Motor neuron (in vitro differentiated cells): ENCODE results near the gene NR4A2. TPM values are rescaled to one million over a fixed set of nuclear protein-coding genes. Genes with fewer than 3 reads are reported as not detected.

Experiments used
- ATAC-seq, 8 experiments: fragments of 200-7000 bp; cut with Tn5 transposase; replicated peaks in 6 of 8; 2 replicates each; pipeline ENCODE4 v1.8.0; 2021; ENCODE audit warnings: mild to moderate bottlenecking in 8 of 8, moderate library complexity in 8 of 8
- H3K27ac ChIP-seq, 2 donors: fragments of 250-450 bp; sonication (Bioruptor Pico); 2 replicates each; pipeline ENCODE4 v1.9.0; 2021; ENCODE audit warnings: antibody characterized with exemption in 2 of 2, mild to moderate bottlenecking in 2 of 2, moderate library complexity in 1 of 2
- H3K4me1 ChIP-seq, 2 donors: fragments of 250-450 bp; sonication (Bioruptor Pico); replicated peaks in 1 of 2; 2 replicates each; pipeline ENCODE4 v1.6.1; 2021; ENCODE audit warnings: antibody characterized with exemption in 2 of 2, mild to moderate bottlenecking in 2 of 2, moderate library complexity in 1 of 2
- H3K4me3 ChIP-seq, 5 donors: fragments of 250-450 bp; sonication (Bioruptor Pico); 2 replicates each; pipeline ENCODE4 v1.9.0; 2021; ENCODE audit warnings: antibody characterized with exemption in 5 of 5, mild to moderate bottlenecking in 5 of 5, moderate library complexity in 4 of 5
- WGBS, 10 experiments: fragments of 450-650 bp; shearing (Covaris generic); methylation state at CpG; one replicate each; pipeline ENCODE4 v1.0.0; 2022; 5-methylcytosine and 5-hydroxymethylcytosine counted together
- in situ Hi-C, 9 experiments: fragments of 400-800 bp; cut with MboI; loops; one replicate each; pipeline ENCODE4 v1.15.0; 2021; ENCODE audit warnings: low sequenced_read_pairs in 9 of 9, low pct_unique_long_range_greater_than_20kb in 2 of 9; ENCODE audit not compliant: unreplicated experiment in 9 of 9
- total RNA-seq, 8 experiments: library from RNA; unstranded; fragments of 300-600 nt; gene quantifications; 2 replicates each; pipeline versions ENCODE4 v1.2.3 to v1.2.4, GENCODE V29; 2022

Gene NR4A2
- total RNA-seq, result 1 to 10 TPM in 3 of 8 experiments, under 1 TPM in 5; 0.09 to 4.3 (median 0.91) TPM

DNA sequence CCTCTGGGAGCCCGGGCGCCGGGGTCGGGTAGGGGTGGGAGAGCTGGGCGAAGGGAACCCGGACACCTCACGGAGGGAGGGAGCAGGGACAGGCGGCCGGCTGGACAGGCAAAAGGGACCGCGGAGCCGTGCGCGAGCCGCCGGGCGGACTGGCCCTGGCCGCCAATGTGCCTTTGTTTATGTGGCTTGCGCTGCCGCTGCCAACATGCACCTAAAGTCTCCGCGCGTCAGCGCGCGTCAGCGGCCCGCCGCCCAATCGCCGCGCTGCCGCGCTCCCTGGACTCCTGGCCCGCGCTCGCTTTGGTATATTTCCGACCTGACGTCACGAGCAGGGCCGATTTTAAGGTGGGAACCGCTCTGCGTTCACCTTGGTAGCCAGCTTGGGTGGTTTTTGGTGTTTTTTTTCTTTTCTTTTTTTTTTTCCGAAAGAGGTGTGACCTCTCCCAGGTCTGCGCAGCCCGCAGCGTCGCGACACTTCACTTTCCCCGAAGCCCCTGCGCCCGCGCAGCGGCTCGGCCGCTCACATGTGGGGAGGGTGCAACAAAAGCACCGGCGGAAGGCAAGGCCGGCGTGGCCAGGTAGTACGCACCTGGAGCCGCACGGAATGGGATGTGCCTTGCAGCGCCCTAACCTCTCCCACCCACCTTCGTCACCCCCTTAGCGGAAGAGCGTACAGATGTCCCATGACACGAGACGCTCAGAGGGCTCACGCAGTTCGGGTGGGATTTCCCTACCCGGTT lies at the start of gene NR4A2:
NR4A2 (minus strand) TSS at position 188 of the 740 bp plus-strand sequence. CDS start 2,535 bp downstream, outside the sequence.
- peak; percentile 58 to 78 (median 70) for ATAC-seq
- H3K27ac ChIP-seq, result no peak within 1 kb of the TSS
- peak within 1 kb of the TSS; percentile 39 to 76 (median 50) for H3K4me3 ChIP-seq
- WGBS, 10 experiments, result 0 to 1% (median 0%) methylated on average over 2 to 22 of the region's 72 CpGs; no CpG with 5 or more reads in 3 of the 10 experiments
- H3K4me1 ChIP-seq, result peaks cover 0 to 6% of the 10 kb centered on the region in 2 donors
- in situ Hi-C loops, result loop anchor here in 4 of 9 experiments (25.0 kb wide), 3 partner anchors 255 to 945 kb away; no protein-coding TSS in a partner anchor

DNA sequence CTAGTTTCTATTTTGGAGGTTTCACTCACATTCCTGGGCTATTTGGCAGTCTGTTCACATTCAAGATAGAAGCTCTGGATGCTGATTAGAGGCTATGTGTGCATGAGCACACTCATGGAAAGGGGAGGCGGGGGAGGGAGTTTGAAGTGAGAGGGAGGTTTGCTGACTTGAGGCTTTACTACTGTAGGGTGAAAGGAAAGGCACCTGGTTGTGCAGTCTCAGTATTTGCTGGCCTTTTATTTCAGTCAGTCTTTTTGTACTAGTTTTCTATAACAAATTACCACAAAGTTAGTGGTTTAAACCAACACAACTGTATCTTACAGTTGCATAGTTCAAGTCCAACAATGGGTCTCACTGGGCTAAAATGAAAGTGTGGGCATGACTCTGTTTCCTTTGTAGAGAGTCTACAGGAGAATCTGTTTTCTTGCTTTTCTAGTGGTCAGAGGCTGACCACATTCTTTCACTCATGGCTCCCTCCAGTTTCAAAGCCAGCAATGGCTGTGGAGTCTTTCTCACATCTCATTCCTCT lies 47.7 kb upstream of the NR4A2 start:
- no peak for ATAC-seq
- 57 to 80% (median 75%) methylated on average over 1 of the region's 1 CpG; no CpG with 5 or more reads in 5 of the 10 experiments for WGBS, 10 experiments

DNA sequence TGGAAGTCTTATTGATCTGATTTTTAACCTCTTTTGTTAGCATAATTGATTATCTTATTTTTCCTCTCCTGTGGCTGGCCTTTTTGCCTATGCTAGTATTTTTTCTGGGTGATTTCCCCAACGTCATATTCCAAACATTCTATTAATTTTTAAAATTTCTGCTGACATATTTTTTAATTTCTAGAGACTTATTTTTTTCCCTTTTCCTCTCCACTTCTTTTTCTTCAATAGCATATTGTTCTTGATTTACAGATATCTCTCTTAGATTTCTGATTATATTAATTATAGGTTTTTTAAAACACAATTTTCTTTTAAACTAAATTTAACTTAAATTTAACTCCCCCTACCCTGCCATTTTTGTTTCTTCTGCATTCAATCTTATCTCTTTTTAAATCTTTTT lies 47.2 kb upstream of the NR4A2 start:
- WGBS, 10 experiments, result 0 to 100% (median 76%) methylated on average over 1 of the region's 1 CpG; no CpG with 5 or more reads in 1 of the 10 experiments
- H3K4me1 ChIP-seq, result no peaks in the 10 kb centered on the region

More for the DNA sequence above, 47.7 kb upstream of the NR4A2 start:
- Histone ChIP-seq H3K4me3 (no peak overlapping the region), H3K4me1 (no peaks in the 10 kb centered on the region), H3K27ac (no peak overlapping the region)
- in situ Hi-C loops, result no loop called here

DNA sequence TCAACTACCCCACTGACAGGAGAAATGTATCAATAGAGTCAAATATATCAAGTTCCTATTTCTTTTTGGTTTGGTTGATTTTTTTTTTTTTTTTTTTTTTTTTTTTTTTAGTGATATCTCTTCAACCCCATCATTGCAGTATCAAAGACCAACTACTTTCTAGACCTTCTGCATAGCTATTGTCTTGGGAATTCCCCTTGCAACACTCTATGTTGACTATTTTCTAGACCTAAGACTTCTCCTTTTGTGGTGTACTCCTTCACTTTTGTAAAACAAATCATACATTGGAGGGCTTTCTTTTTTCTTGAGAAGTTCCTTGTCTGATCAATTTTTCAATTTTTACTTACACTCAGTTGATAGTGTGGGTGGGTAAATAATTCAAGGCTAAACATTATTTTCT lies 46.5 kb upstream of the NR4A2 start:
- no peak overlapping the region for H3K27ac ChIP-seq
- H3K4me1 ChIP-seq, result no peaks in the 10 kb centered on the region
- in situ Hi-C loops, result no loop called here
- no peak for ATAC-seq
- H3K4me3 ChIP-seq, result no peak overlapping the region

More for the DNA sequence above, 47.2 kb upstream of the NR4A2 start:
- ATAC-seq, result no peak
- no peak overlapping the region for H3K27ac ChIP-seq
- H3K4me3 ChIP-seq, result no peak overlapping the region
- in situ Hi-C loops, result no loop called here

DNA sequence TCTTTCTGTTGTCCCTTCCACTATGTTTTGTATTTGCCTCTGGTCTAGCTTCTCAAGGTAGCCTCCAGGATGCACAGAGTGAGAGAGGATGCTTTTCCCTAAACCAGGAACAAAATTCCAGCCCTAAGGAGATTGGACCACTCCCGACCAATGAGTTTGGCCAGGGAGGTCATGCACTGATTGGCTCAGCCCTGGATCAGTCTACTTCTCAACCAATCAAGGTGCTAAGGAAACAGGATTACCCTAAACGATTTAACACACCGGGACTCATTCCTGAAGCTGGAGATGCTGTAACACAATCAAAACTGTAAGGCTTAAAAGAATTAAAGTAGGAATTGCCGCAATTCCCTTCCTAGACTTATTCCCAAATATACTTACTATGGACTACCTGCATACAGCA lies 34.2 kb upstream of the NR4A2 start:
- 54 to 100% (median 98%) methylated on average over 1 to 4 of the region's 4 CpGs; no CpG with 5 or more reads in 3 of the 10 experiments for WGBS, 10 experiments
- Histone ChIP-seq H3K27ac (no peak overlapping the region), H3K4me1 (no peaks in the 10 kb centered on the region), H3K4me3 (no peak overlapping the region)
- in situ Hi-C loops, result no loop called here
- no peak for ATAC-seq

DNA sequence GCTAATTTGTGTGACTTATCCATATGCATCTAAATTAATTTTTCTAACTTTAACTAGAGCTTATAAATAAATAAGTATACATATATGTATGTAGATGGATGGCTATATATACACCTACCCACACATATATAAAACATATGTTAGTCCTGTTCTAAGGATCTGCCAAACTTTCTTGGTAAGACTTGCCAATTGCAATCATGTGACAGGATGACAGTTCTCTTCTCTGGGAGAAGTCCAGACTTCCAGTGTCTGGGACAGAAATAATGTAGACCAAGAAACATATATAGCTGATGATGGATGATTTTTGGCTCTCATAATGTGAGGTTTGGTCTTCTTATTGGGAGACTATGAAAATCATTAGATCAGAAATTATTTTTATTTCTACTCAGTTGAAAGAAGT lies 30.6 kb upstream of the NR4A2 start:
- H3K4me3 ChIP-seq, result no peak overlapping the region
- H3K4me1 ChIP-seq, result no peaks in the 10 kb centered on the region
- ATAC-seq, result no peak
- H3K27ac ChIP-seq, result no peak overlapping the region
- in situ Hi-C loops, result no loop called here

DNA sequence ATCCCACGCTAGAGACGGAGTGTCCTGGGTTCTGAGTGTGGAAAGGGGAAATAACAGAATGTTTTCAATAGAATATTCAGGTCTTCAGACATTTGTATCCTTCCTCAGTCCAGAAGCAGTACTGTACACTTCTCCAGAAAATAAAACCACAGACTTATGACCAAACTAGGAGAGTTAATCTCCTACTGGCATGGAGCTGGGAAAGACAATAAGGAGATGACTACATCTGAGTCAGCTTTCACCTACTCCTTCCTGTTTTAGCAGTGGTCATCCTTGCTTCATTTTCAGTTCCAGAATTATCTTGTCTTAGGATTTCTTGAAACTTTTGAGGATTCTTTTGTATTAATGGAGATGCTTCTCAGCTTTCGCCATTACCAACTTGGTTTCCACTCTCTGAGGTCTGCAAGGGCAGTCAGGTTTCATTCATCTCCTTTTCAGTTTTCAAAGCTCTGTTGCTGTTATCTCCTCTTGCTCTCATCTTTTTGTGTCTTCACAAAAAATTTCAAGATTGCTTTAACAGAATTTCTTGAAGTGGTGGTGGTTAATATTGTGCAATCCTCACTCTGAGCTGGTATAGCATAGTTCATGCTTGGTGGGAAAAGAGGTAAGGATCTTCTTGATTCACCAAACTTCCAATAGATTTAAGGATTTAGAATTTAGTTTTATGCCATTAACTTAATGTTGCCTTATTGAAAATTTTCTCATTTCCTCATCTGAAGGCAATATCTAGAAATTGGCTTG lies 23.7 kb upstream of the NR4A2 start:
- WGBS, 10 experiments, result 90 to 100% (median 96%) methylated on average over 1 to 3 of the region's 3 CpGs; no CpG with 5 or more reads in 1 of the 10 experiments
- ATAC-seq, result no peak

DNA sequence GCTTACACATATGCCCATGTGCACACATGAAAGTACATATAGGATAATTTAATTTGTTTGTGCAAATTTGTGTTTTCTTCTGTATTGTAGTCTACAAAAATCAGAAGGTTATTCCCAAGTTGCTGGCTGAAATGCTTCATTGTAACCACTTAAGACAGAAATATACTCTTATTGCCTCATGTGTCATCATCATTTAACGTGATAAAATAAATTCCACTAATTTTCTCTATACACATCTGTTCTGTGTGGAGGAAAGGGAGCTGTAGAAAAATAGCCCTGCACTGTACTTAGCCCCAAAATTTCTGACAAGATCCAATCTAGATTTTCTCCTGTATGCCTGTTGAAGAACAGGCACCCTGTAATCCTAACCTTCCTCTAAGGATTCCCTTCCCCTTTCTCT lies 20.4 kb upstream of the NR4A2 start:
- WGBS, 10 experiments, result 0 to 100% (median 92%) methylated on average over 1 of the region's 1 CpG; no CpG with 5 or more reads in 4 of the 10 experiments
- no peak for ATAC-seq
- no peaks in the 10 kb centered on the region for H3K4me1 ChIP-seq
- H3K27ac ChIP-seq, result no peak overlapping the region
- in situ Hi-C loops, result no loop called here
- H3K4me3 ChIP-seq, result no peak overlapping the region

More for the DNA sequence above, 23.7 kb upstream of the NR4A2 start:
- in situ Hi-C loops, result no loop called here
- no peak overlapping the region for H3K27ac ChIP-seq
- no peaks in the 10 kb centered on the region for H3K4me1 ChIP-seq
- H3K4me3 ChIP-seq, result no peak overlapping the region

DNA sequence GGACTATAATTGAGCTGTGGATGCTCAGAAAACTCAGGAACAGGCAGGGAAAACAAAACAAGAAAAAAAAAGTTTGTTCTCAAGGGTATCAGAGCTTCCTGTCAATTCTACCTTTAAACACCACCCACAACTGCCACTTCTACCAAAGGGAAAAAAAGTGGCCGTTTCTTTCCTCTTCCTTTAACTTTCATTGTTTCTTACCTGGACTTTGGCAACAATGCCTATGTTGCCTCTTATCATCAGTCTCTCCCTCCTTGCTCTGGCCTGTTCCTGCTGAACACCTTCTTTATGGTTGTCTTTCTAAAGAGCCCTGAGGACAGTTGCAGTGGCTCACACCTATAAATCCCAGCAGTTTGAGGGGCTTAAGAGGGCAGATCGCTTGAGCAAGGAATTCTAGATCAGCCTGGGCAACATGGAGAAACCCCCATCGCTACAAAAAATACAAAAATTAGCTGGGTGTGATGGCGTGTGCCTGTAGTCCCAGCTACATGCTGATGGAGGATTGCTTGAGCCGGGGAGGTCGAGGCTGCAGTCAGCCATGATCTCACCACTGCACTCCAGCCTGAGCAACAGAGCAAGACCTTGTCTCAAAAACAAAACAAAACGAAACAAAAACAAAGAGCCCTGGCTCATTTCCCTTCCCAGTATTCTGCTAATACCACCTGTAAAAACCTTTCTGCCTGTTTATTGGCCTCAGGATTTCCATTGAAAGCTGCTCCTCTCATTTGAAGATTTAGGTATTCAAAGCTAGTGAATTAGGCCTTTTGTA lies 18.0 kb upstream of the NR4A2 start:
- no peaks in the 10 kb centered on the region for H3K4me1 ChIP-seq
- no peak overlapping the region for H3K27ac ChIP-seq
- H3K4me3 ChIP-seq, result no peak overlapping the region
- 49 to 97% (median 86%) methylated on average over 4 to 7 of the region's 7 CpGs; no CpG with 5 or more reads in 3 of the 10 experiments for WGBS, 10 experiments
- in situ Hi-C loops, result no loop called here
- ATAC-seq, result no peak

DNA sequence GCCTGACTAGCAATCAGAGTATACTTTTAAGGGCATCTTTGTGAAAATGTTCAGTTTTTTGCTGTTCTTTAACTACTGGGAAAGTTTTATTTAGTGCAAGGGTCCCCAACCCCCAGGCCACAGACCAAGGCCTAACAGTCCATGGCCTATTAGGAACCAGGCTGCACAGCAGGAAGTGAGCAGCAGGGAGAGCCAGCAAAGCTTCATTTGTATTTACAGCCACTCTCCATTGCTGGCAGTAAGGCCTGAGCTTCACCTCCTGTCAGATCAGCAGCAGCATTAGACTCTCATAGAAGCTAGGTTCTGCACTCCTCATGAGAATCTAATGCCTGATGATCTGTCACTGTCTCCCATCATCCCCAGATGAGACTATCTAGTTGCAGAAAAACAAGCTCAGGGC lies 17.1 kb upstream of the NR4A2 start:
- no peak overlapping the region for H3K4me3 ChIP-seq

DNA sequence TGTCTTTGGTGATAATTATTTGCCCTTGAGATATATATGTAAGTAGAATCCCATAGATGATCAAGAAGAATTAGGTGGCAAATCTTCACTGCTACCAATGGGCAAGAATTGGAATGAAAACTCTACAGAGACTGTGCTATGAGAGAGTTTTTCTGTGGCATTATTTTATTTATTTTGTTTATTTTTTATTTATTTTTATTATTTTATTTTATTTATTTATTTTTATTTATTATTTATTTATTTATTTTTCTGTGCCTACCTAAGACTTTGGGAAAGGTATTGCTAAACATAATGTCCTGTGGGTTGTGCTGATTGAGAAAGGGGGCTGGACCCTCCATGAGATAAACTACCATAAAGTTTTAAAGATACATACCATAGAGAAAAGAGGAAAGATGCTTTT lies 16.6 kb upstream of the NR4A2 start:
- H3K27ac ChIP-seq, result no peak overlapping the region
- no peak for ATAC-seq
- no peaks in the 10 kb centered on the region for H3K4me1 ChIP-seq
- H3K4me3 ChIP-seq, result no peak overlapping the region
- in situ Hi-C loops, result loop anchor here in 4 of 9 experiments (25.0 kb wide), 3 partner anchors 238 to 962 kb away; no protein-coding TSS in a partner anchor

More for the DNA sequence above, 17.1 kb upstream of the NR4A2 start:
- H3K27ac ChIP-seq, result no peak overlapping the region
- in situ Hi-C loops, result loop anchor here in 4 of 9 experiments (25.0 kb wide), 3 partner anchors 238 to 962 kb away; no protein-coding TSS in a partner anchor
- ATAC-seq, result no peak
- no peaks in the 10 kb centered on the region for H3K4me1 ChIP-seq

DNA sequence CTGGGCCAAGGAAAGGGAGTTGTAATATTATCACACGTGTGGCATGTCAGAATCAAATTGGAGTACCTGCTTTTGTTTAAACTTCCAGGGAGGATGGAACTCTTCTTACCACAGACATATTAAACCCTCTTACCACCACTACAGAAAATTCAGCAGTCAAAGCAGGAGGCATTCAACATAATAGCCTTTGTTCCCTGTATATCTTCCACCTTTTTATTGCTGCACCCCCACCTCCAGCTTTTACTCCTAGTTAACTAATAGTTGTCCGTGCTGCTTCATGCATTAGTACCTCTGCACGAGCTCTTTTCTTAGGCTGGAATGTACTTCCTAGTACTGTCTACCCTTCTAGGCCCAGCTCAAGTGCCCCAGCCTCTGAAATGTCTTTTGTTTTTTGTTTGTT lies 14.9 kb upstream of the NR4A2 start:
- Histone ChIP-seq H3K4me1 (peaks cover 0 to 3% of the 10 kb centered on the region in 2 donors), H3K4me3 (no peak overlapping the region), H3K27ac (no peak overlapping the region)
- ATAC-seq, result no peak
- WGBS, 10 experiments, result 29 to 100% (median 82%) methylated on average over 1 to 3 of the region's 3 CpGs; no CpG with 5 or more reads in 3 of the 10 experiments
- in situ Hi-C loops, result loop anchor here in 4 of 9 experiments (25.0 kb wide), 3 partner anchors 240 to 960 kb away; no protein-coding TSS in a partner anchor
